Measurements from ENCODE around the gene IL15RA.

IL15RA gene

DNA sequence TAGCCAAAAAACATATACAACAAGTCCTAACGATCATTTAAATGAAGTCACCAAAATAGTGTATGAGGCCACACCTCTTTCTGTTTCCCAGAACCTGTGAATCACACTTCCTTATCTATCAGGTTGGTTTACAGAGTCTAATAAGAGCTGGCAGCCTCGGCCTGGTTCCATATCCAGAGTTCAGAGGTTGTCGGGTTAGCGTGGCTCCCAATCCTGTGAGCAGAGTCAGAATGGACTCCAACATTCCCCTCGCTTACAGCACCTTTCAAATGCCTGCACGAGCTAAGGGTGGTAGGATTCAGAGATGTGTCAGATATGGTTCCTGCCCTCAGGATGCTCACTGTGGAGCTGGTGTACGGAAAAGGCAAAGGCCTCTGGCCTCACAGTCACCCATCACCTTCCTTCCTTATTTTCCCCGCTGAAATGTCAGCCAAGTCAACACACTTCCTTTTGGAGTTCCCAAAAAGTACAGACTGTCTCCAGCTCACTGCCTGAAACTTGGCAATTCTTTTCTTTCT, 6.0 kb downstream of the IL15RA start:
- Histone ChIP-seq H3K4me2 (ENCODE audit: low read length) (no peak overlapping the region), H4K20me1 (ENCODE audit: control insufficient read depth, insufficient read depth, low read depth, low read length) (no peaks in the 10 kb centered on the region), H3K4me1 (ENCODE audit: control insufficient read depth, low read length) (peaks cover 5% of the 10 kb centered on the region), H3K27me3 (ENCODE audit: control insufficient read depth, low read length) (peaks cover 36% of the 10 kb centered on the region), H3F3A (ENCODE audit: control insufficient read depth, insufficient read depth) (0 out of 2 replicates have a peak, but pooled peaks cover 2% of the 10 kb centered on the region), H3K36me3 (ENCODE audit: control insufficient read depth, low read length) (no peaks in the 10 kb centered on the region), H3K27ac (ENCODE audit: low read depth, low read length) (no peak overlapping the region), H3K79me2 (ENCODE audit: control insufficient read depth, low read length) (no peaks in the 10 kb centered on the region), H3K4me3 (ENCODE audit: low read length) (no peak overlapping the region), H3K9me2 (replicated peaks; ENCODE audit: control insufficient read depth, low read length) (no peaks in the 10 kb centered on the region), H3K9me3 (ENCODE audit: control insufficient read depth, insufficient read depth, low read length) (no peaks in the 10 kb centered on the region)
- TF ChIP-seq, protein P1, sequence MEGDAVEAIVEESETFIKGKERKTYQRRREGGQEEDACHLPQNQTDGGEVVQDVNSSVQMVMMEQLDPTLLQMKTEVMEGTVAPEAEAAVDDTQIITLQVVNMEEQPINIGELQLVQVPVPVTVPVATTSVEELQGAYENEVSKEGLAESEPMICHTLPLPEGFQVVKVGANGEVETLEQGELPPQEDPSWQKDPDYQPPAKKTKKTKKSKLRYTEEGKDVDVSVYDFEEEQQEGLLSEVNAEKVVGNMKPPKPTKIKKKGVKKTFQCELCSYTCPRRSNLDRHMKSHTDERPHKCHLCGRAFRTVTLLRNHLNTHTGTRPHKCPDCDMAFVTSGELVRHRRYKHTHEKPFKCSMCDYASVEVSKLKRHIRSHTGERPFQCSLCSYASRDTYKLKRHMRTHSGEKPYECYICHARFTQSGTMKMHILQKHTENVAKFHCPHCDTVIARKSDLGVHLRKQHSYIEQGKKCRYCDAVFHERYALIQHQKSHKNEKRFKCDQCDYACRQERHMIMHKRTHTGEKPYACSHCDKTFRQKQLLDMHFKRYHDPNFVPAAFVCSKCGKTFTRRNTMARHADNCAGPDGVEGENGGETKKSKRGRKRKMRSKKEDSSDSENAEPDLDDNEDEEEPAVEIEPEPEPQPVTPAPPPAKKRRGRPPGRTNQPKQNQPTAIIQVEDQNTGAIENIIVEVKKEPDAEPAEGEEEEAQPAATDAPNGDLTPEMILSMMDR (IDR thresholded peaks at IDR 0.05; ENCODE audit: low read depth, low read length, poor library complexity, severe bottlenecking): no peak

DNA sequence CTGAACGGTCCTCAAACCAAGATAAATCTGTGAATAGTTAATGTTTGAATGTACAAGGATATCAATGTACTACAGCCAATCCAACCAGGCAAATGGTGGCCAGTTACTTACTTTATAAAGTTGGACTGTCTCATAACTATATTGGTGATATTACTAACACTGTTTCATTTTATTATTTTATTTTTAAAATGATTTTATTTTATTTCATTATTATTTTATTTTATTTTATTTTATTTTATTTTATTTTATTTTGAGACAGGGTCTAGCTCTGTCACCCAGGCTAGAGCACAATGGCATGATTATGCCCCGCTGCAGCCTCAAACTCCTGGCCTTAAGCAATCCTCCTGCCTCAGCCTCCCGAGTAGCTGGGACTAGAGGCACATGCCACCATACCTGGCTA, 6.8 kb downstream of the IL15RA start:
- TF ChIP-seq EZH2phosphoT487 (IDR thresholded peaks at IDR 0.05; ENCODE audit: borderline replicate concordance, low read length): no peak
- TF ChIP-seq, protein P1 (IDR thresholded peaks at IDR 0.05; ENCODE audit: low read depth, low read length, poor library complexity, severe bottlenecking): no peak
- peaks cover 27% of the 10 kb centered on the region for H3K27me3 ChIP-seq (ENCODE audit: control insufficient read depth, low read length)
- H3K4me1 ChIP-seq (ENCODE audit: control insufficient read depth, low read length): no peaks in the 10 kb centered on the region
- H3F3A ChIP-seq (ENCODE audit: control insufficient read depth, insufficient read depth): 0 out of 2 replicates have a peak, but pooled peaks cover 2% of the 10 kb centered on the region
- H3K9me2 ChIP-seq (replicated peaks; ENCODE audit: control insufficient read depth, low read length): no peaks in the 10 kb centered on the region
- no peaks in the 10 kb centered on the region for H3K79me2 ChIP-seq (ENCODE audit: control insufficient read depth, low read length)
- no peaks in the 10 kb centered on the region for H3K36me3 ChIP-seq (ENCODE audit: control insufficient read depth, low read length)
- no peaks in the 10 kb centered on the region for H4K20me1 ChIP-seq (ENCODE audit: control insufficient read depth, insufficient read depth, low read depth, low read length)
- H3K4me3 ChIP-seq (ENCODE audit: low read length): no peak overlapping the region
- no peak overlapping the region for H3K4me2 ChIP-seq (ENCODE audit: low read length)
- H3K9me3 ChIP-seq (ENCODE audit: control insufficient read depth, insufficient read depth, low read length): no peaks in the 10 kb centered on the region
- H3K27ac ChIP-seq (ENCODE audit: low read depth, low read length): no peak overlapping the region

DNA sequence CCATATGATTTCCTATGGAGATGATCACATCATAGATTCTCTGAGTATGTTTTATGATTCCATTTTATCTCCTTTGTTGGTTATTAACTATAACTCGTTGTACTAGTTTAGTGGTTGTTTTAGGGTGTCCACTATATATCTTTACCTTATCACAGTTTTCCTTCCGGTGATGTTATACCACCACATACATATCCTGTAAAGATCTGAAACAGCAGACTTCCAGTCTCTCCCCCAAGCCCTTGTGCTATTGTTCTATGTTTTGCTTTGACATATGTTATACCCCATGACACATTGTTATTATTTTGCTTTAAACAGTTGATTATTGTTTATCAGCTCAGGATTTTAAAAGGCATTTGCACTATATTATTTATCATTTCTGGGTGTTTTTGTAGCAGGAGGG, 7.3 kb downstream of the IL15RA start:
- H3F3A ChIP-seq (ENCODE audit: control insufficient read depth, insufficient read depth): 0 out of 2 replicates have a peak, but pooled peaks cover 1% of the 10 kb centered on the region
- no peak overlapping the region for H3K27ac ChIP-seq (ENCODE audit: low read depth, low read length)
- H3K9me3 ChIP-seq (ENCODE audit: control insufficient read depth, insufficient read depth, low read length): no peaks in the 10 kb centered on the region
- H3K4me1 ChIP-seq (ENCODE audit: control insufficient read depth, low read length): no peaks in the 10 kb centered on the region
- TF ChIP-seq, protein P1 (IDR thresholded peaks at IDR 0.05; ENCODE audit: low read depth, low read length, poor library complexity, severe bottlenecking): no peak
- no peak for TF ChIP-seq EZH2phosphoT487 (IDR thresholded peaks at IDR 0.05; ENCODE audit: borderline replicate concordance, low read length)
- no peaks in the 10 kb centered on the region for H3K9me2 ChIP-seq (replicated peaks; ENCODE audit: control insufficient read depth, low read length)
- no peaks in the 10 kb centered on the region for H3K36me3 ChIP-seq (ENCODE audit: control insufficient read depth, low read length)
- H3K79me2 ChIP-seq (ENCODE audit: control insufficient read depth, low read length): no peaks in the 10 kb centered on the region
- no peaks in the 10 kb centered on the region for H4K20me1 ChIP-seq (ENCODE audit: control insufficient read depth, insufficient read depth, low read depth, low read length)
- H3K4me2 ChIP-seq (ENCODE audit: low read length): no peak overlapping the region
- peaks cover 23% of the 10 kb centered on the region for H3K27me3 ChIP-seq (ENCODE audit: control insufficient read depth, low read length)
- H3K4me3 ChIP-seq (ENCODE audit: low read length): no peak overlapping the region

Data from DOHH2 (cell line).